GM20431 (cell line): ENCODE data around the gene GREB1L.

Source experiments
- in situ Hi-C: fragments of 300-500 bp; cut with MseI, MboI; formaldehyde crosslinking; loops from one replicate; pipeline ENCODE4 v1.15.0; 2020; ENCODE audit warnings: low sequenced_read_pairs; ENCODE audit not compliant: unreplicated experiment

GREB1L gene

GRCh38 chr18:21439431-21439846 is 197.4 kb downstream of the GREB1L start:
- in situ Hi-C loops, result no loop called here

- in situ Hi-C loops, result loop anchor here (10.0 kb wide), 1 partner anchor 247 kb away; no protein-coding TSS in a partner anchor
Observed at GRCh38 chr18:21441670-21442069, 199.6 kb downstream of the GREB1L start.

DNA sequence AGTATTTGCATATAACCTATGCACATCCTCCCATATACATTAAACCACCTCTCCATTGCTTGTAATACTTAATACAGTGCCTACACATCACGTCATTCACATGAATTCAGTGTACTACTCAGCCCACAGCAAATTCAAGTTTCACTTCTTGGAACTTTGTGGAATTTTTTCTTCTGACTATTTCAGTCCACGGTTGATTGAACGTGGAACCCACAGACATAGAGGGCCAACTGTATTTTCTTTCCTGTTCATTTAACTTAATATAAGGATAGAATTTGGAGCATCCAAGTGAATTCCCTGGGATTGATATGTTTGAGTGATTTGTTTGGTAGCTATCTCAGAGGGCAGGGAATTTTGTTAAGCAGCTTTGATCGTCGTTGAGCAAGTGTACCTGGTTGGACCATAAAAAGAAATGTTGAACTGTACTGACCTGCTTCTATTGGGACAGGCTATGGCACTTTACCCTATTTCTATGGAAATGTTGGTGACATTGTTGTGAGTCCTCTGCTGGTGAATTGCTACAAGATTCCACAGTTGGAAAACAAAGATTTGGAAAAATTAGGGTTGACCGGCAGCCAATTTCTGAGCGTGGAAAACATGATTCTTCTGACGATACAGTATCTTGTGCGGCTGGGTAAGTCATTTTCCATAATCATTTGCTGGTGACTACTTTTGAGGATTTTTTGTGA is 201.9 kb downstream of the GREB1L start:
- in situ Hi-C loops, result loop anchor here (10.0 kb wide), 1 partner anchor 249 kb away; no protein-coding TSS in a partner anchor

DNA sequence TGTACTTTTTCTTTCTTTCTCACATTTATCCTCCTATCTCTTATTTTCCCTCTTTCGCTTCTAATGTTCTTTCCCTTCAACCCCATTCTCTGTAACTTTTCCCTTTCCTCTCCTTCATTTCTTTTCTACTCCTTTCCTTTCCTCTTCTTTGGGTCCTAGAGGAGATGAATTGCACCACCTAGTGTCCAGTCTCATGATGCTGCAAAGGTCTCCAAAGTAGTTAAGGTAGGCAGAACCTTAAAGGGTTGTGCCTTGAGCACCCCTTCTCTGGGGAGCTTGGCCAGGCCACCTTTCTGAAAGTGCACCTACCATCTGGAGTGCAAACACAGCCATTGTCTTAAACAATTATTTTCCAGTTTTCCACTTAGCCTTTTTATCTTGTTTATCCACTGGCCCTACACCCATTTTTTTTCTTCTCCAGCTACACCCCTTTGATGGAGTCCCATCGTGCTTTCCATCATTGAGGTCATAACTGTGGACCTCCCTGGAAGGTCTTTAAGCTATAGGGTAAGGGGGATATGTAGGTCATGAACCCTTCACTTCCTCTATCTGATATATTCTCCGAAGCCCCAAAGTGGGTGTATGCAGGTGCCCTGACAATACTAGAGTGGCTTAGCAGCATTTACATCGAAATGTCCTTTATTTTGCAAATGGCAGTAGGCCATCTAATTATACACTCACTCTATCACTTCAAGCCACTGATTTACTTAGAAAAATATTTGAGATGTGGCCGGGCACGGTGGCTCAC is 202.6 kb downstream of the GREB1L start:
- in situ Hi-C loops, result loop anchor here (10.0 kb wide), 1 partner anchor 250 kb away; no protein-coding TSS in a partner anchor

- in situ Hi-C loops, result loop anchor here (10.0 kb wide), 1 partner anchor 253 kb away; no protein-coding TSS in a partner anchor
Observed at GRCh38 chr18:21448299-21448698, 206.3 kb downstream of the GREB1L start.

DNA sequence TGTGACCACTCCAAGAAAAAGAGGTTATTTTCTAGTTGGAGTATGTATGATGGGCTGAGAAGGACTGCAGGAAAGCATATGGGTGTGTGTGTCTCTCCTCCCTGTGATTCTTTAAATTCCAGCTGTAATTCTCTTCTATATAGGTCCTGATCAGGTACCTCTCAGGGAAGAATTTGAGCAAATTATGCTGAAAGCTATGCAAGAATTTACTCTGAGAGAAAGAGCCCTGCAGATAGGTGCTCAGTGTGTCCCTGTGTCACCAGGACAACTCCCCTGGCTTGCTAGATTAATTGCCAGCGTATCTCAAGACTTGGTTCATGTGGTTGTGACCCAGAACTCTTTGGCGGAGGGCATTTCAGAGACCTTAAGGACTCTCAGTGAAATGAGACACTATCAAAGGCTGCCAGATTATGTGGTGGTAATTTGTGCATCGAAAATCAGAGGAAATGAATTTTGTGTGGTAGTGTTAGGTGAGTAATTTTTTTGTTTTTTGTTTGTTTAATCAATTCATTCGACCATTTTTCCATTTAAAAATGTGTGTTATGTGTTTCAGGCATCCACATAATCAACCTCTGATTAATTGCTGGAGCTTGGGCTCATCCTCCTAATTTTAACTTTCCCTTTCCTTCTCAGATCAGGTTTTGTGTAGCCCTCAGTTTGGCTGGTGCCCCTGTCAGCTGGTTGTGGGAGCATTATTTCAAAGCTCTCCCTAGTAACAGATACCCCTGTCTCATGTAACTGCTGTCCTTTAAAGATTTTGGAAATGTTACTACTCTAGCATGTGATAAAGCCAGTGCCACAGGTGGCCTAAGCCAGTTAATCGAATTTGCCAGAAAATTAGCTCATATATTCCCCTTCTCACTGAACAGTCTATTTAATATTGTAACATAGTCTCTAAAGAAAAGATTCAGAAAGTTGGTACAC is 207.6 kb downstream of the GREB1L start:
- in situ Hi-C loops, result loop anchor here (10.0 kb wide), 1 partner anchor 255 kb away; no protein-coding TSS in a partner anchor

DNA sequence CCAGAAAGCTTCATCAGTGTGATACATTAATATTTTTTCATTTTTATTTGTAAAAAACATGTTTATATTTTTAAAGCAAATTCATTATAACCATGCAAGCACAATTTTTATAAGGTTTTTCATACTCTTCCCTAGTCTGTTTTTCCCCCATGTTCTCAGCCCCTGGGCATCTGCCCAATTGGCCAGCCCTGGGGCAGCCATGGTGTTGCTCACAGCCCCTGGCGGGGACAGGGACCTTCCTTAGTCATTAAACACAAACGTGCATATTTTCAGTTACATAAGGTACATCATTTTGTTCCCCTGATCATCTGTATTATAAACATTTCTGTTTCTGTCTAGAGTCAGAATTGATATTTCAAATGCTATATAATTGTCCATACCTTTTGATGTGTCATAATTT is 208.5 kb downstream of the GREB1L start:
- in situ Hi-C loops, result no loop called here

DNA sequence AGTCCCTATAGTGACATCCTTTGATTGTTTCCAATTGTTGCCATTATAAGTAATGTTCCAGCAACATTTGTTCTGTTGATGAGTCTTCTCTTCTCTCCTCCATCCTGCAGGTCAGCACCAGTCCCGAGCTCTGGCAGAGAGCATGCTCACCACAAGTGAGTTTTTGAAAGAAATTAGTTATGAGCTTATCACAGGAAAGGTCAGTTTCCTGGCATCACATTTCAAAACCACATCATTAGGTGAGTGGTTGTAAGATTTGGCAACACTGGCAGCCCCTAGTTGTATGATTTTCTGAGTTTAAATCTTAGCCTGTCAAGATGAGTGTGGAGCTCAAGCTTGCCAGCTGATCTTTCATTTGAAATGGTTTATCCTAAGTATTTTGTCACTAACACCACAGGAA is 208.9 kb downstream of the GREB1L start:
- in situ Hi-C loops, result no loop called here

GRCh38 chr18:21451851-21452250 is 209.8 kb downstream of the GREB1L start:
- in situ Hi-C loops, result no loop called here

DNA sequence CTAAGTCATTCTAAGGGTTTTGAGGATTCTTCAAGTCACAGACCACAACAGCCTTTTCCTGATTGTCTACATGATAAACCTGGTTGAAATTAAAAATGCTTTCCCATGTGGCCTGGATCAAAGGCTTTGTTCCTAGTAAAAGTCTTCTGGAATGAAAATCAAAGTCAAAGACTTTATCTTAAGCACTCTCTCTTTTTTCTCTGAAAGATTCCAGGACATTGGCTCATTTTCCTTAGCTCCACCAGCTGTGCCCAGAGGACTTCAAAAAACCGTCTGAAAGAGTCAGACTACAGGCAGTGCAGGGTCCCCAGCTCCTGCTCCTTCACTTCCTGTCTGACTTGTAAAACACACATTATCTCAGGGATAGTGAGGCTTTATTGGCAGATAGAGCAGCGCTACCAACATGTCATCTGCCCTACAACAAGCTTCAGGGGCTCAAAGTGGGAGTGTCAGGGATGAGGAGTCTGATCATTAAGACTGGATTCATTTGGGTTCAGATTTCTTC is 210.3 kb downstream of the GREB1L start:
- in situ Hi-C loops, result no loop called here

- in situ Hi-C loops, result no loop called here
Observed at GRCh38 chr18:21452796-21453510, 210.9 kb downstream of the GREB1L start.

- in situ Hi-C loops, result no loop called here
Observed at GRCh38 chr18:21453511-21453901, 211.5 kb downstream of the GREB1L start.

DNA sequence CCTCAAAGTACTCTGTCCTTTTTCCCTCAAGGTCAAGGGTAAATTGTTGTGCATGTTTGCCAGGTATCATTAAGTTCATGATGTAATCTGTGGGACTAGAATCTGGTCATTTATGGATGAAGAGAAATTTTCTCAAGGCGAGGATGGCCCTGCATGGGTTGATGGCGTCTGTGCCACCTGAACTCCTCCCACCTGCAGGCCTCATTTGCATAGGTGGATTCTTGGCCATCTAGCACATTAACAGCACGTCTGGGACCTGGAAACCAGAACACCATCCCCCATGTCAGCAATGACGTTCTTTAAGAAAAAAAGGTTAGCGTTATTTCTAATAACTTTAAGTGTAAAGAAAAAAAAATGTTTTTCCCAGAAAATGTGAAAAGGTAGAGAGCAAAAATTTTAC is 212.7 kb downstream of the GREB1L start:
- in situ Hi-C loops, result no loop called here

DNA sequence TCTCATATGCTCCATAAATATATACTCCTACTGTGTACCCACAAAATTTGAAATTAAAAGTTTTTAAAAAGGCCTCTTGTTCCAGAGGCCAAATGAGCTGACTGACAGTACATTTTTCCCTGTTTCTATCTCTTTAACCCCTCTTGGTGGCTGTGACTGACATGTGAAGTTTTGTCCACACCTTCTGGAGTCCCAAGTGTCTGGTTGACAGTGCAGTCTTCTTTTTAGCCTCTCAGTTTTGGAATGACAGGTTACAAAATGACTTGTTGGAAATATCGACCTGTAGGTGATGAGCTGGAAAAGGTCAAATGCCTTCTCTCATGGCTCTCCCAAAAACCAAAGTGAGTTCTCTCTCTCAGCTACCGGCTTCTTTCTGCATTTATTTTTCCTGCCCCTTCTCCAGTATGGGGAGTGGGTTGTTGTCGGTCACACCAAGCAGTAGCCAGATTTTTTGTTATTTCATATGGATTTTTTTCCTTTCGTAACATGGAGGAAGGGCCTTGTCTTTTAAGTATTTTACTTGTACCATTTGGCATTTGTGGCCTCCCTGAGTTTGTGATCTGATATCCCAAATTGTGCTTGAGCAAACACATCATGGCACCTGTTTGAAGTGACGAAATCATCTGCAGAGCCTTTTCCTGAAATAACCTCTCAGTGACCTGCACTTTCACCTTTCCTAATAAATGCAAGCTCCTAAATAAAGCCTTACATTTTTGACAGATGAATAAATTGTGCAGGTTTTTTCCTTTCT is 214.6 kb downstream of the GREB1L start:
- in situ Hi-C loops, result no loop called here

DNA sequence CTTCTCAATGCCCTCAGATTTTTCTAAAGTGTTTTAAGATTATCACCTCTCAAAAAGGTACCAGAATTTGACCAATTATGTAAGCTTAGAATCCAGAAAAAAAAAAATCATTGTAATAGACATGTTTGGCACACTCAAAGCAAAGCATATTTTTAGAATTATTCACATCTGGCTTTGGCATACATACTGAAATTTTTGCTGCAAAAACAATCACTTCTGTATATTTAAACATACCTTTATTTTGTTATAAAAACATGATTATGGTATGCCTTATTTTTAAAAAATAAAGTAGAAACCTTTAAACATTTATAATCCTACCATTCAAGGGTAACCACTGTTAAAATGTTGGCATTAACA is 215.1 kb downstream of the GREB1L start:
- in situ Hi-C loops, result no loop called here

GRCh38 chr18:21458310-21458709 is 216.3 kb downstream of the GREB1L start:
- in situ Hi-C loops, result no loop called here

DNA sequence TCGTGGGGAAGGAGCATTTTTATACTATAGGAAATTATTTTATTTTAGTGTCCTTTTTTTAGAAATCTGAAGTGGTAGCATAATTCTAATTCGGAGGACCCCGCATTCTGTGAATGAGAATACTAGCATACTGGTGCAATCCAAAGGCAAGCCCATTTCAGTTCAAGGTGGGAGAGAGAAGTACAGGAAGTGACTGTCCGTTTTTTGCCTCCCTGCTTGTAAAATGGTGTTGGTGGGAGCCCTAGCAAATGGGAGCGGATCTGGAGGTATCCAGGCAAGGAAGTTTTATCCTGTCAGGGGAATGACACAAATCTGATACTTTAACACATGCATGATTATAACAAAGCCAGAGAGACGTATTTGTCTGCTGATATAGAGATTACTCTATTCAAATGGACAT is 216.8 kb downstream of the GREB1L start:
- in situ Hi-C loops, result no loop called here

DNA sequence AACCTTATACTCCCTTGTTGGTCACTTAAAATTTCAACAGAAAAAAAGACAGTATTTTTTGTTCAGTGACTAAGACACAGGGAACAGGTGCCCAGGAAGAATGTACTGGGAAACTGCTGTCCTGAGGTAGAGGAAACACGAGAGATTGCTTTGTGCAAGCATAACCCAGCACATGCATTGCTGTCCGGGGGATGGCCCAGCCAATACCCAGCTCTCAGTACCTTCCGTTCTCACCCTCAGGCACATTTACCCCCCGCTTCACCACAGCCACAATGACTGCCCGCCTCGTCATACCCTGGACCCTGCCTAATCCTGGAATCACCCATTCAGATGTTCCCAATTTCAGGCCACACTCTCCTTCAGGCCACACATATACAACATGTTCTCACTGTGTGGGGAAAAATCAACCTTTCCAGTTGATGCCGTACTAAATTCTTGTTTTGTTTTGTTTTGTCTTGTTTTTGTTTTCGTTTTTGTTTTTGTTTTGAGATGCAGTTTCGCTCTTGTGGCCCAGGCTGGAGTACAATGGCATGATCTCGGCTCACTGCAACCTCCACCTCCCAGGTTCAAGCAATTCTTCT is 217.8 kb downstream of the GREB1L start:
- in situ Hi-C loops, result no loop called here

GRCh38 chr18:21461460-21461859 is 219.4 kb downstream of the GREB1L start:
- in situ Hi-C loops, result no loop called here
